K562 (cell line): ENCODE results near the gene SHC1. TPM values are rescaled to one million over a fixed set of nuclear protein-coding genes. Genes with fewer than 3 reads are reported as not detected.

ENCODE experiments used
- ATF7 ChIP-seq: fragments of 450-650 bp; IDR thresholded peaks from 2 replicates; pipeline ENCODE4 v1.7.1; 2014; ENCODE audit warnings: mild to moderate bottlenecking, moderate library complexity
- E2F1 ChIP-seq: sonication (generic); formaldehyde crosslinking; IDR thresholded peaks from 2 replicates; pipeline ENCODE4 v1.8.1; 2023; ENCODE audit warnings: mild to moderate bottlenecking, missing genetic modification reagents, moderate library complexity
- ELF2 ChIP-seq: fragments of 250-450 bp; sonication (Bioruptor Pico); IDR thresholded peaks from 2 replicates; pipeline ENCODE4 v1.5.0; 2021; ENCODE audit warnings: mild to moderate bottlenecking
- ETV5 ChIP-seq: sonication (generic); formaldehyde crosslinking; IDR thresholded peaks from 2 replicates; pipeline ENCODE4 v1.4.0; 2020; ENCODE audit warnings: low read depth, mild to moderate bottlenecking, missing genetic modification reagents
- HNRNPK ChIP-seq: fragments of 200-400 bp; formaldehyde crosslinking; IDR thresholded peaks from one replicate; pipeline ENCODE4 v1.6.1; 2018; ENCODE audit warnings: mild to moderate bottlenecking, low read depth, low read length; ENCODE audit not compliant: poor library complexity, severe bottlenecking
- HOMEZ ChIP-seq: fragments of 250-450 bp; sonication (Bioruptor Pico); IDR thresholded peaks from 2 replicates; pipeline ENCODE4 v1.4.0; 2020; ENCODE audit warnings: mild to moderate bottlenecking, moderate library complexity
- MAFK ChIP-seq: IDR thresholded peaks from 2 replicates; pipeline ENCODE4 v1.6.1; 2011; ENCODE audit warnings: low read length, improper control_type of control experiment
- NKRF ChIP-seq: fragments of 450-650 bp; IDR thresholded peaks from 2 replicates; pipeline ENCODE4 v1.6.1; 2016; ENCODE audit warnings: borderline replicate concordance
- NR4A1 ChIP-seq, 2 experiments: fragments of 250-450 bp in 1 of 2; fragments of 450-650 bp in 1 of 2; sonication (Bioruptor Pico) in 1 of 2; IDR thresholded peaks; 2 replicates each; pipeline versions ENCODE4 v1.4.0 to v1.6.1; 2016 to 2020; ENCODE audit warnings: mild to moderate bottlenecking in 2 of 2, missing compliant biosample characterization in 1 of 2, missing genetic modification characterization in 1 of 2, moderate library complexity in 1 of 2
- PHF20 ChIP-seq: fragments of 450-650 bp; IDR thresholded peaks from 2 replicates; pipeline ENCODE4 v1.6.1; 2018; ENCODE audit not compliant: partially characterized antibody
- PHTF2 ChIP-seq: fragments of 250-450 bp; sonication (Bioruptor Pico); IDR thresholded peaks from 2 replicates; pipeline ENCODE4 v1.5.0; 2021; ENCODE audit warnings: mild to moderate bottlenecking
- POLR2H ChIP-seq: IDR thresholded peaks from 2 replicates; pipeline ENCODE4 v1.6.1; 2016; ENCODE audit warnings: missing genetic modification characterization, low read depth, mild to moderate bottlenecking, control low read depth, missing compliant biosample characterization, moderate library complexity
- ZBTB17 ChIP-seq: fragments of 450-650 bp; formaldehyde crosslinking; IDR thresholded peaks from 2 replicates; pipeline ENCODE4 v1.4.0; 2020; ENCODE audit warnings: mild to moderate bottlenecking
- ZNF717 ChIP-seq: fragments of 250-450 bp; sonication (Bioruptor Pico); IDR thresholded peaks from 2 replicates; pipeline ENCODE4 v1.5.0; 2021
- polyA plus RNA-seq, 8 experiments: library from polyadenylated mRNA; depleted of rRNA in 4 of 8; stranded (reverse) in 5 of 8; unstranded in 3 of 8; fragments of >200 nt; fragmentation: Nextera tagmentation in 2 of 8; fragmentation: Illumina TruSeq in 1 of 8; extraction: Ambion mirVana in 2 of 8; extraction: Trizol in 1 of 8; gene quantifications; 2 replicates each; pipeline versions ENCODE4 v1.2.1 to v1.2.3, GENCODE V29; 2011 to 2014; ENCODE audit warnings: inconsistent platforms in 1 of 8, missing spikeins in 1 of 8
- total RNA-seq, 7 experiments: library from RNA; depleted of rRNA in 6 of 7; stranded (reverse); fragments of >200 nt in 6 of 7; fragmentation: Illumina TruSeq in 2 of 7; extraction: Trizol in 2 of 7; gene quantifications; 2 replicates each; pipeline versions ENCODE4 v1.2.1 to v1.2.3, GENCODE V29; 2011 to 2021; ENCODE audit warnings: low replicate concordance in 1 of 7
- TF ChIP-seq, protein P1 (sequence below), 3 experiments: fragments of 200-800 bp in 1 of 3; fragments of 250-450 bp in 1 of 3; fragments of 450-650 bp in 1 of 3; sonication (Bioruptor Pico) in 1 of 3; sonication (Bioruptor generic) in 1 of 3; formaldehyde crosslinking in 1 of 3; IDR thresholded peaks; 2 replicates each; pipeline versions ENCODE4 v1.6.1 to v1.8.0; 2016 to 2022; ENCODE audit warnings: mild to moderate bottlenecking in 2 of 3, missing genetic modification characterization in 2 of 3, missing compliant biosample characterization in 1 of 3, moderate library complexity in 1 of 3
- TF ChIP-seq, protein P2 (sequence below): fragments of 250-450 bp; sonication (Bioruptor Pico); IDR thresholded peaks from 2 replicates; pipeline ENCODE4 v1.5.0; 2021

Gene SHC1
- total and polyA plus RNA-seq, 9 of the 15 experiments (the other 6 are each of a cell fraction or from before 2014, with no cell fraction given) = 4.1 to 113 (median 51.9) TPM

- TF ChIP-seq MAFK (no peak), ZNF717 (CRISPR knock-in tag) (no peak), PHF20 (peak; percentile 64), ATF7 (peak; percentile 100), HOMEZ (CRISPR knock-in tag) (no peak), PHTF2 (CRISPR knock-in tag) (peak; percentile 59; the same call in 1 of the 2 replicates), NR4A1 (CRISPR knock-in tag; IDR thresholded peaks at IDR 0.05) (0 out of 2 replicates have a peak, but pooled peaks have one; percentile 47), NR4A1 (tag; IDR thresholded peaks at IDR 0.05) (no peak; the same call in 1 of the 2 replicates), NKRF (peak; percentile 72; the same call in 1 of the 2 replicates), POLR2H (tag) (peak; percentile 83), HNRNPK (no peak), ZBTB17 (CRISPR knock-in tag) (peak; percentile 88), ETV5 (CRISPR knock-in tag) (peak; percentile 90), E2F1 (CRISPR knock-in tag) (0 out of 2 replicates have a peak, but pooled peaks have one; percentile 67), ELF2 (CRISPR knock-in tag) (0 out of 2 replicates have a peak, but pooled peaks have one; percentile 61)
- TF ChIP-seq, protein P1, sequence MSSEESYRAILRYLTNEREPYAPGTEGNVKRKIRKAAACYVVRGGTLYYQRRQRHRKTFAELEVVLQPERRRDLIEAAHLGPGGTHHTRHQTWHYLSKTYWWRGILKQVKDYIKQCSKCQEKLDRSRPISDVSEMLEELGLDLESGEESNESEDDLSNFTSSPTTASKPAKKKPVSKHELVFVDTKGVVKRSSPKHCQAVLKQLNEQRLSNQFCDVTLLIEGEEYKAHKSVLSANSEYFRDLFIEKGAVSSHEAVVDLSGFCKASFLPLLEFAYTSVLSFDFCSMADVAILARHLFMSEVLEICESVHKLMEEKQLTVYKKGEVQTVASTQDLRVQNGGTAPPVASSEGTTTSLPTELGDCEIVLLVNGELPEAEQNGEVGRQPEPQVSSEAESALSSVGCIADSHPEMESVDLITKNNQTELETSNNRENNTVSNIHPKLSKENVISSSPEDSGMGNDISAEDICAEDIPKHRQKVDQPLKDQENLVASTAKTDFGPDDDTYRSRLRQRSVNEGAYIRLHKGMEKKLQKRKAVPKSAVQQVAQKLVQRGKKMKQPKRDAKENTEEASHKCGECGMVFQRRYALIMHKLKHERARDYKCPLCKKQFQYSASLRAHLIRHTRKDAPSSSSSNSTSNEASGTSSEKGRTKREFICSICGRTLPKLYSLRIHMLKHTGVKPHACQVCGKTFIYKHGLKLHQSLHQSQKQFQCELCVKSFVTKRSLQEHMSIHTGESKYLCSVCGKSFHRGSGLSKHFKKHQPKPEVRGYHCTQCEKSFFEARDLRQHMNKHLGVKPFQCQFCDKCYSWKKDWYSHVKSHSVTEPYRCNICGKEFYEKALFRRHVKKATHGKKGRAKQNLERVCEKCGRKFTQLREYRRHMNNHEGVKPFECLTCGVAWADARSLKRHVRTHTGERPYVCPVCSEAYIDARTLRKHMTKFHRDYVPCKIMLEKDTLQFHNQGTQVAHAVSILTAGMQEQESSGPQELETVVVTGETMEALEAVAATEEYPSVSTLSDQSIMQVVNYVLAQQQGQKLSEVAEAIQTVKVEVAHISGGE (CRISPR knock-in tag; IDR thresholded peaks at IDR 0.05) = peak in 2 of 3 experiments; percentile 21 to 78; a peak in 3 of 6 replicates
- TF ChIP-seq, protein P2, sequence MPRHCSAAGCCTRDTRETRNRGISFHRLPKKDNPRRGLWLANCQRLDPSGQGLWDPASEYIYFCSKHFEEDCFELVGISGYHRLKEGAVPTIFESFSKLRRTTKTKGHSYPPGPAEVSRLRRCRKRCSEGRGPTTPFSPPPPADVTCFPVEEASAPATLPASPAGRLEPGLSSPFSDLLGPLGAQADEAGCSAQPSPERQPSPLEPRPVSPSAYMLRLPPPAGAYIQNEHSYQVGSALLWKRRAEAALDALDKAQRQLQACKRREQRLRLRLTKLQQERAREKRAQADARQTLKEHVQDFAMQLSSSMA (CRISPR knock-in tag) = peak; percentile 93
Observed at GRCh38 chr1:154961207-154962155, 9.1 kb downstream of the SHC1 start, which contains the start of gene PYGO2 (continued).
